Breast epithelium (tissue), 4 donors: Measurements from ENCODE around the gene SGO2. TPM values are rescaled to one million over a fixed set of nuclear protein-coding genes. Genes with fewer than 3 reads are reported as not detected.
A peak's percentile ranks its signal among the peaks of the same experiment; 100 is the strongest.

ENCODE experiments used
- DNase-seq, 2 donors: peaks; one replicate each; pipeline ENCODE4 v3.0.0-alpha.2; 2019; ENCODE audit warnings: low spot score in 2 of 2
- H3K27ac ChIP-seq, 2 donors: fragments of 200-600 bp; sonication (generic) in 1 of 2; one replicate each; pipeline ENCODE4 v1.5.1; 2016 to 2019; ENCODE audit warnings: mild to moderate bottlenecking in 1 of 2
- H3K27me3 ChIP-seq, 2 donors: fragments of 200-600 bp; sonication (generic) in 1 of 2; one replicate each; pipeline versions ENCODE4 v1.5.1 to v1.6.0; 2017 to 2019; ENCODE audit warnings: control low read depth in 1 of 2, mild to moderate bottlenecking in 1 of 2
- H3K36me3 ChIP-seq: fragments of 200-600 bp; one replicate; pipeline ENCODE4 v1.5.1; 2019
- H3K4me1 ChIP-seq, 2 donors: fragments of 200-600 bp; sonication (generic); one replicate each; pipeline ENCODE4 v1.5.1; 2016 to 2019; ENCODE audit warnings: control low read depth in 1 of 2
- H3K4me3 ChIP-seq, 3 donors: fragments of 200-600 bp; sonication (generic); 1 replicate in 2 of 3; 2 replicates in 1 of 3; pipeline ENCODE4 v1.5.1; 2016 to 2019; ENCODE audit warnings: mild to moderate bottlenecking in 3 of 3, moderate library complexity in 2 of 3
- H3K9me3 ChIP-seq, 2 donors: fragments of 200-600 bp; sonication (generic) in 1 of 2; one replicate each; pipeline ENCODE4 v1.5.1; 2016 to 2019; ENCODE audit warnings: control low read depth in 1 of 2
- POLR2A ChIP-seq: fragments of 450-650 bp; IDR thresholded peaks from one replicate; pipeline ENCODE4 v1.6.1; 2016; ENCODE audit warnings: antibody characterized with exemption, mild to moderate bottlenecking, moderate library complexity
- POLR2AphosphoS5 ChIP-seq, 3 donors: sonication (generic); formaldehyde crosslinking; IDR thresholded peaks; one replicate each; pipeline ENCODE4 v1.6.1; 2017; ENCODE audit warnings: antibody characterized with exemption in 3 of 3
- intact Hi-C: fragments of 100-400 bp; cut with DNase I; formaldehyde crosslinking; loops from one replicate; pipeline ENCODE4 v1.15.1; 2023; ENCODE audit warnings: low total_unique reads
- total RNA-seq, 3 donors: library from RNA; depleted of rRNA; stranded (reverse); fragments of >200 nt; gene quantifications; one replicate each; pipeline ENCODE4 v1.1.0, GENCODE V29; 2016
- TF ChIP-seq, protein P1 (sequence below), 3 donors: fragments of 450-650 bp; IDR thresholded peaks; one replicate each; pipeline ENCODE4 v1.5.1; 2016 to 2017; ENCODE audit warnings: antibody characterized with exemption in 3 of 3, mild to moderate bottlenecking in 3 of 3, moderate library complexity in 3 of 3

SGO2 gene
- total RNA-seq, 3 donors from 2014 or later = 3.6 to 9.1 (median 4.6) TPM

DNA sequence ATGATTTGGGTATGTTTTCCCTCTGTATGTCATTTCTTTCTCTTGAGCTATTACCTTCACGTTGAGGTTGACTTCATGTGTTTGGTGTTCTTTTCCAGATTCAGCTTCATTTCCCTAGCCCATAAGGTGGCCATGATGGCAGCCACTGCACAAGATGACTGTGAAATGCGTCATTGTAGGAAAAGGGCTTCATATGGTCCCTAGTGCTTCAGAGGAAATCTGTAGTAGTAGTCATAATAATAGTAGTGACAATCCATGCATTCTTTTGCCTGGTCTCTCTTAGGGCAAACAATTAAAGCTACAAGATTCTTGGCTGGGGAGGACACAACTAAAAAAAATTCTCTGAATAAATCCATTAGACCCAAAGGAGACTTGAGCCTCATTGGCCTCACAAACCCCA, 88.2 kb downstream of the SGO2 start:
- Histone ChIP-seq H3K27ac (no peak overlapping the region), H3K4me1 (no peaks in the 10 kb centered on the region), H3K27me3 (no peaks in the 10 kb centered on the region), H3K4me3 (no peak overlapping the region), H3K36me3 (no peaks in the 10 kb centered on the region), H3K9me3 (no peaks in the 10 kb centered on the region)
- intact Hi-C loops = no loop called here
- TF ChIP-seq, protein P1, sequence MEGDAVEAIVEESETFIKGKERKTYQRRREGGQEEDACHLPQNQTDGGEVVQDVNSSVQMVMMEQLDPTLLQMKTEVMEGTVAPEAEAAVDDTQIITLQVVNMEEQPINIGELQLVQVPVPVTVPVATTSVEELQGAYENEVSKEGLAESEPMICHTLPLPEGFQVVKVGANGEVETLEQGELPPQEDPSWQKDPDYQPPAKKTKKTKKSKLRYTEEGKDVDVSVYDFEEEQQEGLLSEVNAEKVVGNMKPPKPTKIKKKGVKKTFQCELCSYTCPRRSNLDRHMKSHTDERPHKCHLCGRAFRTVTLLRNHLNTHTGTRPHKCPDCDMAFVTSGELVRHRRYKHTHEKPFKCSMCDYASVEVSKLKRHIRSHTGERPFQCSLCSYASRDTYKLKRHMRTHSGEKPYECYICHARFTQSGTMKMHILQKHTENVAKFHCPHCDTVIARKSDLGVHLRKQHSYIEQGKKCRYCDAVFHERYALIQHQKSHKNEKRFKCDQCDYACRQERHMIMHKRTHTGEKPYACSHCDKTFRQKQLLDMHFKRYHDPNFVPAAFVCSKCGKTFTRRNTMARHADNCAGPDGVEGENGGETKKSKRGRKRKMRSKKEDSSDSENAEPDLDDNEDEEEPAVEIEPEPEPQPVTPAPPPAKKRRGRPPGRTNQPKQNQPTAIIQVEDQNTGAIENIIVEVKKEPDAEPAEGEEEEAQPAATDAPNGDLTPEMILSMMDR (IDR thresholded peaks at IDR 0.05) = no peak
- no peak for TF ChIP-seq POLR2AphosphoS5 (IDR thresholded peaks at IDR 0.05)
- no peak for TF ChIP-seq POLR2A
- no peak for DNase-seq

DNA sequence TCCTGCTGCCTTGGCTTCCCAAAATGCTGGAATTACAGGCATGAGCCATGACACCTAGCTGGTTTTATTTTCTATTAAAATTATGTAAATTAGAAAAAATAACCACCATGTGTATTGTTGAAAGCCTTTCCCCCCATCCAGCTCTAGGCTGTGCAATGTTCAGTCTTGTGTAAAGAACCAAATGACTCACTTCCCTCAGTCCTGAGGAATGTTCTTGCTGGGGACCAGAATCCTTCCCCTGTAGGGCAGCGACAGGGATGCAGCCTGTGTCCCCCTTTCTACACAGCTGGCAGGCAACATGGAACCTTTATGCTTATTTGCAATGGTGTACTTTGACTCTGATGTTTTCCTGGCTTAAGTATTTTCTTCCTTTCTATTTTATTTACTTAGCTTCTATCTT, 89.2 kb downstream of the SGO2 start:
- Histone ChIP-seq H3K27ac (no peak overlapping the region), H3K36me3 (no peaks in the 10 kb centered on the region), H3K9me3 (no peaks in the 10 kb centered on the region), H3K4me1 (no peaks in the 10 kb centered on the region), H3K4me3 (no peak overlapping the region), H3K27me3 (no peaks in the 10 kb centered on the region)
- DNase-seq = no peak
- intact Hi-C loops = no loop called here
- TF ChIP-seq POLR2A = no peak
- TF ChIP-seq, protein P1 (IDR thresholded peaks at IDR 0.05) = no peak
- TF ChIP-seq POLR2AphosphoS5 (IDR thresholded peaks at IDR 0.05) = no peak

DNA sequence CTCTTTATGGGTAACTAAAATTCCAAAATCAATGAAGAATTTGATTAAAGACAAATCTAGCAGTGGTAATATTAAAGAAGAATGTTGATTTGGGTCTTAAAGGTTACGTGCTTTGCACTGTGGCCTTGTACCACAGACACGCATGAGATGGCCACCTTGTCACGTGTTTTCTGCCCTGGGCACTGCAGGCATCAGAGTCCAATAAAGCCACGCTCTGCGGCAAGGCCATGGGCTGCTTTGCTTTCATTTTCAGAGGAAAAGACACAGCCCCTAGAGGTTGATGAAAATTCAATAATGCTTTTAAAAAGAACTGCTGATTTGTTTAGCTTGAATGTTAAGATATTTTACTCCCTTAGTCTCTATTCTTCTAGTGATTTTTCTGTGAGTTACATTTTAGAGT, 90.2 kb downstream of the SGO2 start:
- Histone ChIP-seq H3K36me3 (no peaks in the 10 kb centered on the region), H3K27ac (peak overlapping the region in 1 of 2 donors; percentile 28), H3K27me3 (no peaks in the 10 kb centered on the region), H3K4me3 (peak overlapping the region in 1 of 3 donors; percentile 6), H3K9me3 (no peaks in the 10 kb centered on the region), H3K4me1 (no peaks in the 10 kb centered on the region)
- no peak for DNase-seq
- TF ChIP-seq POLR2A = no peak
- TF ChIP-seq, protein P1 (IDR thresholded peaks at IDR 0.05) = no peak
- no peak for TF ChIP-seq POLR2AphosphoS5 (IDR thresholded peaks at IDR 0.05)
- intact Hi-C loops = no loop called here

DNA sequence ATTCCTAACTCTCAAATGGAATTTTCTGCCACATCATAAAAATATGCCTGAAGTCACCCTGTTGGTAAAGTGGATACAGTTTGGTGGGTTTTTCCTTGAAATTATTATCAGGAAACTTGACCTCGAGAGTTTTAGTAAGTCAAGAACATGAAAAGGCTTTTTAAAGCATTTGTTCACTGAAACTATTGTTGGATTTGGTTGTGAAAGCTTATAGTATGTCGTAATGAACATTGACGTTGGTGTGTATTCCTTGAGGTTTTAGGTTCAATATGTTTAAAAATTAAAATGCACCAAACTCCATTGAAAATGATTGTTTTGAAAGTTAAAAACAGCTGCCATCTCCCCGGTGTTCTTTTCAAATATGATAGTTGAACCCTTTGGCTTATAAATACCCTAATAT, 90.6 kb downstream of the SGO2 start:
- Histone ChIP-seq H3K27ac (peak overlapping the region in 1 of 2 donors; percentile 28), H3K27me3 (no peaks in the 10 kb centered on the region), H3K4me3 (no peak overlapping the region), H3K36me3 (no peaks in the 10 kb centered on the region), H3K4me1 (no peaks in the 10 kb centered on the region), H3K9me3 (no peaks in the 10 kb centered on the region)
- TF ChIP-seq, protein P1 (IDR thresholded peaks at IDR 0.05) = no peak
- no peak for TF ChIP-seq POLR2AphosphoS5 (IDR thresholded peaks at IDR 0.05)
- no peak for TF ChIP-seq POLR2A
- intact Hi-C loops = no loop called here
- no peak for DNase-seq

DNA sequence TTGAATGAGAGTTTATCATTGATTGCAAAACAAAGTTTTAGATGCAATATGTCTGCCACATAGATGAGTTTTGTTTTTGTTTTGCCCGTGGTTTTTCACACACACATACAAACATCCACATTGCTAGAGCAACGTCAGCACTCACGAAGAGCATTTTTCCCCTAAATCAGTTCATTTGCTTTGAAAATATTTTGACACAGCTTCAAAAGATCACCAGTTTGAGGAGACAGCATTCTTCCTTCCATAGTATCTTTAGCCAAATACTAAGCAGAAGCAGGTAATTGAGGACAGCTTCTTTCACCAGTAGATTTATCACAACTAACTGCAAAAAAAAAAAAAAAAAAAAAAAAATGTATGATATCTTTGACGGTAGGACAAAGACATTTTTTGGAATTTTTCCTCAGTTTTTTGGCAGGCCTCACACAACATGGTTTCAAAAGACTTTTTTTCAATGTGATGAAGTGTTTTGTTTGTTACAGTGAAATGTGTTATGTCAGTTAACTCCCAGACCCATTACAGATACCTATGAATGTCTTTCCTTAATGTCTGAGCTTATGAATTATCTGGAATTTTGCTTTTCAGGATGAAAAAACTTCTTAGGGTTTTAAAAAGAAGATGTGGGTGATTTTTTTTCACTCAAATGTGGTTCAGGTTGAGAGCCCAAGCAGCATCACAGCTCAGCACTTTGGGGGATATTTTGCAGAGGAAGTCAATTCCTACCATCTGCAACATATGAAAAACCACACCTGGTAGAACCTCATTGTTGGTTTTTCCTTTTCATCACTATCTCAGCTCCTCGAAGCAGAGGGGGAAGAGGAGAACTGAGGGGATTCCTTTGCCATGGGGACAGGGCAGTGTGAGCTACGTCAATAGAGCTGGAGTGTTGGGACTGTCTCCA, 91.4 kb downstream of the SGO2 start:
- H3K4me3 ChIP-seq = no peak overlapping the region
- no peaks in the 10 kb centered on the region for H3K36me3 ChIP-seq
- intact Hi-C loops = no loop called here
- no peaks in the 10 kb centered on the region for H3K9me3 ChIP-seq
- no peaks in the 10 kb centered on the region for H3K4me1 ChIP-seq
- H3K27me3 ChIP-seq = no peaks in the 10 kb centered on the region
- DNase-seq = no peak
- TF ChIP-seq, protein P1 (IDR thresholded peaks at IDR 0.05) = no peak
- TF ChIP-seq POLR2AphosphoS5 (IDR thresholded peaks at IDR 0.05) (no peak), POLR2A (no peak)
- no peak overlapping the region for H3K27ac ChIP-seq
